ENCODE measurements around the gene NUP153.

DNA sequence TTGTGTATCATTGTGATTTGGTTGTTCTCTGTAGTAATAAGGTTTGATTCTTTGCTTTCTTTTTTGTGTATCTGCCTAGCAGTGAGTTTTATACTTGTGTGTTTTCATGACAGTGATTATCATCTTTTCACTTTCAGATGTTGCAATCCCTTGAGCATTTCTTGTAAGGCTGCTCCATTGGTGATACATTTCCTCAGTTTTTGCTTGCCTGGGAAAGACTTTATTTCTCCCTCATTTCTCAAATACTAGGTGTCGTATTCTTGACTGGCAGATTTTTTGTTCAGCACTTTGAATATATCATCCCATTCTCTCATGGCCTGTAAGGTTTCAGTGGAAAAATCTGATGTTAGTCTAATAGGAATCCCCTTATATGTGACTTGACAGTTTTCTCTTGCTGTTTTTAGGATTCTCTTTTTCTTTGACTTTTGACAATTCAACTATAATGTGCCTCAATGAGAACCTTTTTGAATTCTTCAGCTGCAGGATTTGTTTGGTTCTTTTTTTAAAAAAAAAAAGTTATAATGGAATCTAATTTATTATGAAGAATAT, 31.1 kb upstream of the NUP153 start:
- no peak for TF ChIP-seq POLR2A (IDR thresholded peaks at IDR 0.05)
- TF ChIP-seq, protein P1, sequence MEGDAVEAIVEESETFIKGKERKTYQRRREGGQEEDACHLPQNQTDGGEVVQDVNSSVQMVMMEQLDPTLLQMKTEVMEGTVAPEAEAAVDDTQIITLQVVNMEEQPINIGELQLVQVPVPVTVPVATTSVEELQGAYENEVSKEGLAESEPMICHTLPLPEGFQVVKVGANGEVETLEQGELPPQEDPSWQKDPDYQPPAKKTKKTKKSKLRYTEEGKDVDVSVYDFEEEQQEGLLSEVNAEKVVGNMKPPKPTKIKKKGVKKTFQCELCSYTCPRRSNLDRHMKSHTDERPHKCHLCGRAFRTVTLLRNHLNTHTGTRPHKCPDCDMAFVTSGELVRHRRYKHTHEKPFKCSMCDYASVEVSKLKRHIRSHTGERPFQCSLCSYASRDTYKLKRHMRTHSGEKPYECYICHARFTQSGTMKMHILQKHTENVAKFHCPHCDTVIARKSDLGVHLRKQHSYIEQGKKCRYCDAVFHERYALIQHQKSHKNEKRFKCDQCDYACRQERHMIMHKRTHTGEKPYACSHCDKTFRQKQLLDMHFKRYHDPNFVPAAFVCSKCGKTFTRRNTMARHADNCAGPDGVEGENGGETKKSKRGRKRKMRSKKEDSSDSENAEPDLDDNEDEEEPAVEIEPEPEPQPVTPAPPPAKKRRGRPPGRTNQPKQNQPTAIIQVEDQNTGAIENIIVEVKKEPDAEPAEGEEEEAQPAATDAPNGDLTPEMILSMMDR (IDR thresholded peaks at IDR 0.05), result no peak
- TF ChIP-seq POLR2AphosphoS5 (IDR thresholded peaks at IDR 0.05), result no peak
- TF ChIP-seq EP300 (IDR thresholded peaks at IDR 0.05), result no peak

Data from sigmoid colon (tissue), 4 donors.